NCI-H69 (cell line): ENCODE measurements around the gene MTAP.
"Not testable (repeated sequence)": the region's sequence is repeated elsewhere in the genome, so short reads cannot be mapped to it uniquely, and the experiment has no call there.

Source experiments
- DNase-seq: peaks from one replicate; lab custom pipeline; 2025; lab: John Stamatoyannopoulos, UW

MTAP gene

DNA sequence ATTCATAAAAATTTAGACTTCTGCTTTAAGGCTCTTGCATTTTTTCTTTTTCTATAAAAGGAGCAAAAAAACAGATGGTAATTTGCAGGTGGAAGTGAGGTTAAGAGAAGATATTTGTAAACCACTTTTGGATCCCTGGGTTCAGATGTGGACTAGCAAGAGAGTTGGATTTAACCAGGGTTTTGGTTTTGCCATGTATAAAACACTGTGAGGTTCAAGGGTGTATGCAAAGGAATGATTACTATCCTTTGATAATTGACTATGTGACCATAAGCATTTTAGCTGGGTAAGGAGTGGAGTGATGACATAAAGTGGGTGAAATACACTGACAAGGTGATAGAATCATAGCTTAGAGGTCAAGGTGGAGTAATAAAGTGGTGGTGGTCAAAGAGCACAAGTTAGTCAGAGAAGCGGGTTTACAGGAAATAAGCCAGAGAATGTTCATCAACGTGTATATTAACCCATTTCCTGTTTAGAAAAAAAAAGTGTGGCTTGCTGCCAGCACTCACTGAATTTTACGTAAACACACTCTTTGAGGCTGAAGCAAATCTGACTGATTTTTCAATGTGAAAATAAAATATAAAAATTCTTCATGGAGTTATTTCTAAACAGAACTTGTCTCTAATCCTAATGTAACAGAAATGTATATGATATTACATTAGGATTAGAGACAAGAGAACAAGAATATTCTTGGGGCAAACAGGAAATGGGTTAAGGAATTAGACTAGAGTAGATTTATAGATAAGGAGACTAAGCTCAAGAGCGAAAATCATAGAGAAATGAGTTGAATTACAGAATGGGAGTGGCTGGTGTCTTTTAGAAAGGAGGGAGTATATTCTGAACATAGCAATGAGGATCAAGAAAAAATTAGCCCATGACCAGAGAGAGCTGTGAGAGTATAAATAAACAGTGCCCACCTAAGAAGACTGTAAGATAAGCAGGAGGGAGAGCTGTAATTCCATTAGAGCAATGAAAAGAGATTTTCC is 117.2 kb downstream of the MTAP start:
- peak; percentile 56 for DNase-seq

- no peak for DNase-seq
These were observed 121.3 kb downstream of the MTAP start for GRCh38 chr9:21923694-21924093.

- no peak for DNase-seq
These were observed 125.3 kb downstream of the MTAP start for GRCh38 chr9:21927752-21928151.

DNA sequence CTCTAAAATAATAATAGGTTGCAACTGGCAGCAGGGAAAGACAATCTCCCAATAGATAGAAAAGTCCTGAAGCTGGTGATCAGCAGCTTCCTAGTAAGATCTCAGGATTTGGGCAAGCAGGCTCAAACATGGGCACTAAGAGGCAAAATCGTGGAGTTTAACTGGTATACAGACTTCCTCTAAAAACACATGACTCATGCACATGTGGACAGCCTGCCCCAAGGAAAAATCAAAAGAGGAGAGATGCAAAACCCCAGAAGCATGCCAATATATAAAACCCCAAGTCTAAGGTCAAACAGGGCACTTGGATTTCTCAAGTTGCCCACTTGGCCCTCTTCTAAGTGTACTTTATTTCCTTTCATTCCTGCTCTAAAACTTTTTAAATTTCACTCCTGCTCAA is 129.0 kb downstream of the MTAP start:
- DNase-seq, result no peak

DNA sequence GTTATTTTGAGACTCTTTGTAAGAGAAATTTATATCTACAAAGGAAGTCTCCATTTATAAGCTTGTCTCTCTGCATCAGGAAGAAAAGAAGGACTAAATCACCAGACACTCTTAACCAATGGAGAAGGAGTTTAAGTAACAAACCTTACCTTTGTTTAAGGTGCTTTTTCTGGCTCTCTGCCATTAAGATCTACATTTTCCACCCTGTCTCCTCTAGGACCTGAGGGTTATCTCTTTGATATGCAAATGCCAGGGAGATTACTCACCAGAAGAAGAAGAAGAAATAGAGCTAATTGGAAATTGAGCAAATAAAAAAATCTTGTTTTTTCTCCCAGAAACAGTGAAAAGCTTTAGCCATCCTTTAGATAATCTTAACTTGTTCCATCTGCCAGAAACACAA is 130.8 kb downstream of the MTAP start:
- DNase-seq, result no peak

- DNase-seq, result no peak
These were observed 131.4 kb downstream of the MTAP start for GRCh38 chr9:21933865-21934264.

GRCh38 chr9:21935631-21936030 is 133.2 kb downstream of the MTAP start:
- no peak for DNase-seq

DNA sequence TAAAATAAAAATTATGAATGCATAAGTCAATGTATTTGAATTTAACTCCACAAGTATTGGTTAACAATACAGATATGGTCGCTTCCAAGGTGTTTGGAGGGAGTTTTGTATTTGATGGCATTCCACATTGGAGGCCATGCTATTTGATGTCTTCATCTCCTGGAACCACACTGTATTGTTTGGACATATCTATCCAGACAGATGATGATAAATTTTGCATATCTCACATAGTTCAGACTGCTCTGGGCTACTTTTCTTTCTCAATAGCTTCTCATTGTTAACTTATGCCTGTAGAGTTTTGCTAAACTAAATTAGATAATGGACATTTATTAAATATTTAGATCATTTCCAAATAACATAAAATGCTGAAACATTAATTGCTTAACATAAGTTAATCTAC is 133.7 kb downstream of the MTAP start:
- DNase-seq, result no peak

DNA sequence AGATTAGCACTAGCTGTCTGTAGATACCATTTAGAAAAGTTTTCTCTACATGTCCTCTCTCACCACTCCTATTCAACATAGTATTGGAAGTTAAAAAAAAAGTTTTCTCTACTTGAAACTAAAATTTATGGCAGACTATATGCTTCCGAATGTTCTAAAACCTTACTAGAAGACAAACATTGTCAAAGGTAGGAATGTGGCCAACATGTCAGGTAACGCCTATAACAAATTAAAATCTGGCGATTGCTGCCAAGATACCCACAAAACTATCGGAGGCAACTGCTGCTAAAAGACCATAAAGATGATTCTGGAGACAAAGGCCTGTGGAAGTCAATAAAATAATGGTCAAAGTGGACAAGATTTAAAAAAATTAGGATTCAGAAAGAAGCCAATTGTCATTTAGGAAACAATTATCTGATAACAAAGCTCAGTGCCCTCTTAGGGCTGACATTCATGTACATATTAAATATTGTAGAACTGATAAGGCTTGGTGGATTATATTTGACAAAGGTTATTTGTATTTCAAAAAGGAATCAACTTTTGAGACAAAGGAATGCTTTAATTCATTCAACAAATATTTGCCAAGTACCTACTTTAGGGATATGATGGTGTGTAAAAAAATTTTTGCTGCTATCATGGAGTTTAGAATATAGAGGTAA is 139.0 kb downstream of the MTAP start:
- DNase-seq, result no peak

GRCh38 chr9:21943464-21943863 is 141.0 kb downstream of the MTAP start:
- DNase-seq, result no peak

DNA sequence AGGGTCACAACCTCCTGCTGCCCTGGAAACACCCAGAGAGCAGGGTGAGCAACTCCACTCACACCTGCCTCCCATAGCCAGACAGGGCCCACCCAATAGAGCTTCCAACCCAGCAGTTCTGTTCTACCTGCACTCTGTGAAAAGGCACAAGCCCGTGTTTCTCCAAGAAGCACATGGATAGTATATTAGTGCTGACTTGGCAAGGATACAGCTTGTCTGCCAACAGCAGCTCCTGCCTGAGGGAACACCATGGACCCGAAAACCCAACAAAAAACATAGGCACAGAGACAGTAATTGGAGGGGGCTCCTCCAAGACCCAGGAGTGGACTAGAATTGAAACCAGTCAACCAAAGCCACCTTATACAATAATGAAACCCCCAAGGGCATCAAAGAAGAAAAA is 143.2 kb downstream of the MTAP start:
- DNase-seq, result peak; percentile 58

DNA sequence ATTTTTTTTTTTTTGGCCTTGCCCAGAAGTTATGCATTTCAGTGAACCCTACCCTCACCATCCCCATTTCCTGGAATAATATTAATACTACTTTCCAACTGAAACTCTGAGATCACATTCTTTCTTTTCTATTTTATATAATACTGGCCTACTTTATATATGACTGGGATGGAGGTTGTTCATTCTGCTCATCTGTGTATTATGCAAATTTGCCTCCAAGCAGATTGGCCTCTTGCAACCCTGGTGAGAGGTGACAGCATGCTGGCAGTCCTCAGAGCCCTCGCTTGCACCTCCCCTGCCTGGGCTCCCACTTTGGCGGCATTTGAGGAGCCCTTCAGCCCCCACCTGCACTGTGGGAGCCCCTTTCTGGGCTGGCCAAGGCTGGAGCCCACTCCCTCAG is 156.4 kb downstream of the MTAP start:
- DNase-seq, result no peak

DNA sequence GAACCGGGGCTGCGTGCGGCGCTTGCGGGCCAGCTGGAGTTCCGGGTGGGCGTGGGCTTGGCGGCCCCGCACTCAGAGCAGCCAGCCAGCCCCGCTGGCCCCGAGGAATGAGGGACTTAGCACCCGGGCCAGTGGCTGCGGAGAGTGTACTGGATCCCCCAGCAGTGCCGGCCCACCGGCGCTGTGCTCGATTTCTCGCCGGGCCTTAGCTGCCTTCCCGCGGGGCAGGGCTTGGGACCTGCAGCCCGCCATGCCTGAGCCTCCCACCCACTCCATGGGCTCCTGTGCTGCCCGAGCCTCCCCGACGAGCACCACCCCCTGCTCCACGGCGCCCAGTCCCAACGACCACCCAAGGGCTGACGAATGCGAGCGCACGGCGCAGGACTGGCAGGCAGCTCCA is 156.8 kb downstream of the MTAP start:
- not testable (repeated sequence) for DNase-seq

DNA sequence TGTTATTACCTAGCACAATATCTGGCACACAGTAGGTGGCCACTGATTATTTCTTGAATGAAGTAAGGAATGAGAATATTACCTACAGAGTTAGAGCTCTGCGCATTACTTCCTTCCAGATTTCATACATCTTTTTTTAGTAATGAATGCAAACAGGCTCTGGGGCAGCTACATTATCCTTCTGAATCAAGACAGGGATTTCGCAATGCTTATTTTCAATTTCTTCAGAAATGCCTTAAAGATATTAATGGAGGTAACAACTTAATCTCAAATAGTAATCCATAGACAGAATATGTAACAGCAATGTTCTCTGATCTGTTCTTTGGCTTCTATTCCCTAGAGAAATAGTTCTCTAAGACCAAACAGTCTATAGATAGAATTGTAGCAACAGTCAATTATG is 159.1 kb downstream of the MTAP start:
- DNase-seq, result no peak

- no peak for DNase-seq
These were observed 162.5 kb downstream of the MTAP start for GRCh38 chr9:21964925-21965385.

GRCh38 chr9:21965401-21965951 is 163.0 kb downstream of the MTAP start:
- DNase-seq, result no peak

GRCh38 chr9:21966140-21966851 is 163.9 kb downstream of the MTAP start:
- DNase-seq, result no peak

GRCh38 chr9:21967169-21967568 is 164.7 kb downstream of the MTAP start:
- DNase-seq, result no peak

DNA sequence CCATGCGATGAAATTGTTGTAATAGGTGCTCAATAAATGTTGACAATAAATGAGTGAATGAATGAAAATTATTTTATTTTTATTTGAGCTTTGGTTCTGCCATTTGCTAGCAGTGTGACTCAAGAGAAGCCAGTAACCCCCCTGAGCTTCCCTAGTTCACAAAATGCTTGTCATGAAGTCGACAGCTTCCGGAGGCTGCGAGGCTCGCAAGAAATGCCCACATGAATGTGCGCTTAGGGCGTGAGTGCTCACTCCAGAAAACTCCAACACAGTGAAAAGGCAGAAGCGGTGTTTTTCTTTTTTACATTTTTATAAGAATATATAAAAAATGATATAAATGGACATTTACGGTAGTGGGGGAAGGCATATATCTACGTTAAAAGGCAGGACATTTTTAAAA is 165.3 kb downstream of the MTAP start:
- no peak for DNase-seq

DNA sequence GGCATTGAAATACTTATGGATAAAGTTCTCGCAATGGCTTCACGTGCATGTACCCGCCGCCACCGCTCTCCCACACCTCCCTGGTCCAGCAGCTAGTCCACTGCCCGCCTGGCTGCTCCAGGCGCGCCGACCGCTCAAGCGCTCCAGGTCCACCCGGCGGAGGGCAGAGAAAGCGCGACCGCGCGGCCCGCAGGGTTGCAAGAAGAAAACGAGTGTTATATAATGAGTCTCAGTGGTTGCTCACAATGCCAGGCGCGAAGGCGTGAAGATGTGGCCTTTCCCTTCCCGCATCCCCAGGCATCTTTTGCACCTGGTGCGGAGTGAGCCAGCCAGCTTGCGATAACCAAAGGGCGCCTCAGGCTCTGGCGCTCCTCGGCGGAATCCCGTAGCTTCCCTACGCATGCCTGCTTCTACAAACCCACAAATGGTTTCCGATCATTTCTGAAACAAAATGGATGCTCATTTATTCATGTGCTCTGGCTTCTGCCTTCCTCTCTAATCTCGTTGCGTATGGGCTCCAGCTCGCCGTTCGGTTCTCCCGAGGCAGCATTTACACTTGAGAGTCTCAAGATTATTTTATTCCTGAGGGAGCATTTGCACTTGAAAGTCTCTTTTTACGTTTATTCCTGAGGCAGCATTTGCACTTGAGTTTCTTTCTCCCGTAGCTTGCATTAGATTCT is 166.0 kb downstream of the MTAP start:
- DNase-seq, result no peak
